ENCODE measurements around the gene COPRS.
A peak's percentile ranks its signal among the peaks of the same experiment; 100 is the strongest.

COPRS gene

GRCh38 chr17:31858642-31859486 is at the start of gene COPRS:
TSS of gene COPRS (minus strand) at chr17:31859244. CDS start at chr17:31859199, 45 bp downstream.
- DNase-seq (ENCODE audit: low spot score in 2 of 2), result peak; percentile 37 to 47
- H3K36me3 Mint-ChIP-seq (ENCODE audit: insufficient read depth), result peaks cover 21% of the 10 kb centered on the region

GRCh38 chr17:31908386-31908785 is 49.3 kb upstream of the COPRS start:
- H3K4me1 Mint-ChIP-seq, result no peaks in the 10 kb centered on the region
- DNase-seq (ENCODE audit: low spot score in 2 of 2), result no peak

More at GRCh38 chr17:31858642-31859486, at the start of gene COPRS:
- Mint-ChIP-seq H3K27me3 (no peaks in the 10 kb centered on the region), H3K4me1 (peaks cover 15% of the 10 kb centered on the region), H3K9me3 (no peaks in the 10 kb centered on the region), H3K27ac (ENCODE audit: low read depth) (no peak within 1 kb of the TSS), H3K4me3 (peak within 1 kb of the TSS; percentile 77)
- ATAC-seq (replicated peaks; ENCODE audit: extremely low read depth, poor library complexity, severe bottlenecking), result peak; percentile 79

GRCh38 chr17:31907342-31907962 is 48.4 kb upstream of the COPRS start:
- H3K4me1 Mint-ChIP-seq, result no peaks in the 10 kb centered on the region
- no peak overlapping the region for H3K4me3 Mint-ChIP-seq
- ATAC-seq (replicated peaks; ENCODE audit: extremely low read depth, poor library complexity, severe bottlenecking), result no peak
- H3K27me3 Mint-ChIP-seq, result peaks cover 29% of the 10 kb centered on the region
- H3K27ac Mint-ChIP-seq (ENCODE audit: low read depth), result no peak overlapping the region
- no peak for DNase-seq (ENCODE audit: low spot score in 2 of 2)
- H3K9me3 Mint-ChIP-seq, result no peaks in the 10 kb centered on the region
- peaks cover 1% of the 10 kb centered on the region for H3K36me3 Mint-ChIP-seq (ENCODE audit: insufficient read depth)

More at GRCh38 chr17:31908386-31908785, 49.3 kb upstream of the COPRS start:
- Mint-ChIP-seq H3K4me3 (no peak overlapping the region), H3K27me3 (peaks cover 29% of the 10 kb centered on the region), H3K36me3 (ENCODE audit: insufficient read depth) (peaks cover 1% of the 10 kb centered on the region), H3K27ac (ENCODE audit: low read depth) (no peak overlapping the region), H3K9me3 (no peaks in the 10 kb centered on the region)
- ATAC-seq (replicated peaks; ENCODE audit: extremely low read depth, poor library complexity, severe bottlenecking), result no peak

- H3K4me1 Mint-ChIP-seq, result no peaks in the 10 kb centered on the region
- H3K4me3 Mint-ChIP-seq, result no peak overlapping the region
- no peaks in the 10 kb centered on the region for H3K9me3 Mint-ChIP-seq
- DNase-seq (ENCODE audit: low spot score in 2 of 2) (no peak), ATAC-seq (replicated peaks; ENCODE audit: extremely low read depth, poor library complexity, severe bottlenecking) (no peak)
- H3K36me3 Mint-ChIP-seq (ENCODE audit: insufficient read depth), result peaks cover 8% of the 10 kb centered on the region
- no peaks in the 10 kb centered on the region for H3K27me3 Mint-ChIP-seq
- no peak overlapping the region for H3K27ac Mint-ChIP-seq (ENCODE audit: low read depth)
These were observed 44.4 kb upstream of the COPRS start for GRCh38 chr17:31903401-31903800.

- no peak for DNase-seq (ENCODE audit: low spot score in 2 of 2)
- no peak overlapping the region for H3K4me3 Mint-ChIP-seq
- no peak overlapping the region for H3K27ac Mint-ChIP-seq (ENCODE audit: low read depth)
- H3K9me3 Mint-ChIP-seq, result no peaks in the 10 kb centered on the region
- no peak for ATAC-seq (replicated peaks; ENCODE audit: extremely low read depth, poor library complexity, severe bottlenecking)
- H3K36me3 Mint-ChIP-seq (ENCODE audit: insufficient read depth), result peaks cover 12% of the 10 kb centered on the region
- no peaks in the 10 kb centered on the region for H3K27me3 Mint-ChIP-seq
- peaks cover 4% of the 10 kb centered on the region for H3K4me1 Mint-ChIP-seq
These were observed 43.6 kb upstream of the COPRS start for GRCh38 chr17:31902693-31903092.

GRCh38 chr17:31900877-31901276 is 41.8 kb upstream of the COPRS start:
- DNase-seq (ENCODE audit: low spot score in 2 of 2) (no peak), ATAC-seq (replicated peaks; ENCODE audit: extremely low read depth, poor library complexity, severe bottlenecking) (no peak)
- Mint-ChIP-seq H3K9me3 (no peaks in the 10 kb centered on the region), H3K4me3 (no peak overlapping the region), H3K36me3 (ENCODE audit: insufficient read depth) (peaks cover 29% of the 10 kb centered on the region), H3K27ac (ENCODE audit: low read depth) (no peak overlapping the region), H3K4me1 (peaks cover 5% of the 10 kb centered on the region), H3K27me3 (no peaks in the 10 kb centered on the region)

GRCh38 chr17:31888124-31888523 is 29.1 kb upstream of the COPRS start:
- ATAC-seq (replicated peaks; ENCODE audit: extremely low read depth, poor library complexity, severe bottlenecking), result no peak
- H3K36me3 Mint-ChIP-seq (ENCODE audit: insufficient read depth), result peaks cover 87% of the 10 kb centered on the region
- peak overlapping the region; percentile 25 for H3K27ac Mint-ChIP-seq (ENCODE audit: low read depth)
- H3K27me3 Mint-ChIP-seq, result no peaks in the 10 kb centered on the region
- no peaks in the 10 kb centered on the region for H3K9me3 Mint-ChIP-seq
- H3K4me1 Mint-ChIP-seq, result no peaks in the 10 kb centered on the region
- no peak overlapping the region for H3K4me3 Mint-ChIP-seq
- no peak for DNase-seq (ENCODE audit: low spot score in 2 of 2)

GRCh38 chr17:31882571-31882970 is 23.5 kb upstream of the COPRS start:
- H3K4me1 Mint-ChIP-seq, result no peaks in the 10 kb centered on the region
- H3K36me3 Mint-ChIP-seq (ENCODE audit: insufficient read depth), result peaks cover 77% of the 10 kb centered on the region
- ATAC-seq (replicated peaks; ENCODE audit: extremely low read depth, poor library complexity, severe bottlenecking) (no peak), DNase-seq (ENCODE audit: low spot score in 2 of 2) (no peak)
- H3K4me3 Mint-ChIP-seq, result no peak overlapping the region
- no peaks in the 10 kb centered on the region for H3K27me3 Mint-ChIP-seq
- H3K27ac Mint-ChIP-seq (ENCODE audit: low read depth), result no peak overlapping the region
- H3K9me3 Mint-ChIP-seq, result no peaks in the 10 kb centered on the region

- ATAC-seq (replicated peaks; ENCODE audit: extremely low read depth, poor library complexity, severe bottlenecking) (no peak), DNase-seq (ENCODE audit: low spot score in 2 of 2) (no peak)
- Mint-ChIP-seq H3K4me3 (no peak overlapping the region), H3K4me1 (no peaks in the 10 kb centered on the region), H3K27me3 (no peaks in the 10 kb centered on the region), H3K36me3 (ENCODE audit: insufficient read depth) (peaks cover 74% of the 10 kb centered on the region), H3K27ac (ENCODE audit: low read depth) (no peak overlapping the region), H3K9me3 (no peaks in the 10 kb centered on the region)
These were observed 21.3 kb upstream of the COPRS start for GRCh38 chr17:31880311-31880710.

GRCh38 chr17:31878703-31879073 is 19.6 kb upstream of the COPRS start:
- H3K36me3 Mint-ChIP-seq (ENCODE audit: insufficient read depth), result peaks cover 73% of the 10 kb centered on the region
- no peaks in the 10 kb centered on the region for H3K27me3 Mint-ChIP-seq
- no peaks in the 10 kb centered on the region for H3K4me1 Mint-ChIP-seq
- no peaks in the 10 kb centered on the region for H3K9me3 Mint-ChIP-seq
- peak overlapping the region; percentile 52 for H3K27ac Mint-ChIP-seq (ENCODE audit: low read depth)
- ATAC-seq (replicated peaks; ENCODE audit: extremely low read depth, poor library complexity, severe bottlenecking) (no peak), DNase-seq (ENCODE audit: low spot score in 2 of 2) (no peak)
- H3K4me3 Mint-ChIP-seq, result no peak overlapping the region

- Mint-ChIP-seq H3K4me3 (no peak overlapping the region), H3K9me3 (no peaks in the 10 kb centered on the region), H3K36me3 (ENCODE audit: insufficient read depth) (peaks cover 73% of the 10 kb centered on the region), H3K27ac (ENCODE audit: low read depth) (peak overlapping the region; percentile 52), H3K27me3 (no peaks in the 10 kb centered on the region), H3K4me1 (no peaks in the 10 kb centered on the region)
- DNase-seq (ENCODE audit: low spot score in 2 of 2) (no peak), ATAC-seq (replicated peaks; ENCODE audit: extremely low read depth, poor library complexity, severe bottlenecking) (no peak)
These were observed 19.1 kb upstream of the COPRS start for GRCh38 chr17:31877911-31878702.

- no peak overlapping the region for H3K4me3 Mint-ChIP-seq
- no peak overlapping the region for H3K27ac Mint-ChIP-seq (ENCODE audit: low read depth)
- DNase-seq (ENCODE audit: low spot score in 2 of 2), result no peak
- no peaks in the 10 kb centered on the region for H3K27me3 Mint-ChIP-seq
- no peaks in the 10 kb centered on the region for H3K4me1 Mint-ChIP-seq
- H3K9me3 Mint-ChIP-seq, result no peaks in the 10 kb centered on the region
- ATAC-seq (replicated peaks; ENCODE audit: extremely low read depth, poor library complexity, severe bottlenecking), result no peak
- H3K36me3 Mint-ChIP-seq (ENCODE audit: insufficient read depth), result peaks cover 76% of the 10 kb centered on the region
These were observed 18.3 kb upstream of the COPRS start for GRCh38 chr17:31877341-31877740.
